ENCODE measurements around the gene CYP19A1. TPM values are rescaled to one million over a fixed set of nuclear protein-coding genes. Genes with fewer than 3 reads are reported as not detected.

The CYP19A1 gene
- total and polyA plus RNA-seq, 7 experiments from 2014 or later = 0.48 to 1.4 TPM; not detected in 5

GRCh38 chr15:51350723-51351122, 12.3 kb upstream of the CYP19A1 start:
- ChIA-PET CTCF (no interaction called here), POLR2A (no interaction called here)
- H3K27me3 Mint-ChIP-seq = peaks cover 16 to 34% (median 25%) of the 10 kb centered on the region in 5 donors
- H3K4me1 Mint-ChIP-seq = no peaks in the 10 kb centered on the region
- Histone ChIP-seq H3K27ac (ENCODE audit: low read depth, low read length) (no peak overlapping the region), H3K4me3 (ENCODE audit: low read length) (no peak overlapping the region), H3K27me3 (ENCODE audit: control insufficient read depth in 2 of 2, insufficient read depth in 2 of 2, low read length in 2 of 2) (no peaks in the 10 kb centered on the region), H3K9me3 (ENCODE audit: control insufficient read depth in 2 of 3, low read length in 3 of 3) (no peaks in the 10 kb centered on the region), H3K36me3 (ENCODE audit: control insufficient read depth in 2 of 3, insufficient read depth in 3 of 3, low read length in 3 of 3) (no peaks in the 10 kb centered on the region), H3K4me1 (ENCODE audit: control insufficient read depth in 2 of 2, insufficient read depth in 2 of 2, low read length in 2 of 2) (no peaks in the 10 kb centered on the region)
- intact Hi-C loops (cut with micrococcal nuclease) = no loop called here
- H3K4me3 Mint-ChIP-seq = no peak overlapping the region
- no peaks in the 10 kb centered on the region for H3K36me3 Mint-ChIP-seq
- DNase-seq (no peak), ATAC-seq (no peak)
- H3K9me3 Mint-ChIP-seq = peaks cover 0 to 3% (median 0%) of the 10 kb centered on the region in 11 donors
- H3K27ac Mint-ChIP-seq = no peak overlapping the region

- H3K4me3 Mint-ChIP-seq = no peak overlapping the region
These were observed 10.9 kb upstream of the CYP19A1 start for GRCh38 chr15:51349156-51349844.

GRCh38 chr15:51348688-51349087, 10.3 kb upstream of the CYP19A1 start:
- CTCF ChIA-PET = no interaction called here
- Histone ChIP-seq H3K27me3 (ENCODE audit: control insufficient read depth in 2 of 2, insufficient read depth in 2 of 2, low read length in 2 of 2) (no peaks in the 10 kb centered on the region), H3K4me3 (ENCODE audit: low read length) (no peak overlapping the region), H3K27ac (ENCODE audit: low read depth, low read length) (no peak overlapping the region), H3K9me3 (ENCODE audit: control insufficient read depth in 2 of 3, low read length in 3 of 3) (no peaks in the 10 kb centered on the region), H3K4me1 (ENCODE audit: control insufficient read depth in 2 of 2, insufficient read depth in 2 of 2, low read length in 2 of 2) (no peaks in the 10 kb centered on the region), H3K36me3 (ENCODE audit: control insufficient read depth in 2 of 3, insufficient read depth in 3 of 3, low read length in 3 of 3) (no peaks in the 10 kb centered on the region)
- no peaks in the 10 kb centered on the region for H3K36me3 Mint-ChIP-seq
- no peaks in the 10 kb centered on the region for H3K4me1 Mint-ChIP-seq
- H3K4me3 Mint-ChIP-seq = no peak overlapping the region
- peaks cover 0 to 2% (median 0%) of the 10 kb centered on the region in 11 donors for H3K9me3 Mint-ChIP-seq
- POLR2A ChIA-PET = no interaction called here
- intact Hi-C loops (cut with micrococcal nuclease) = no loop called here
- no peak for DNase-seq
- H3K27ac Mint-ChIP-seq = no peak overlapping the region
- no peak for ATAC-seq
- H3K27me3 Mint-ChIP-seq = peaks cover 10 to 30% (median 28%) of the 10 kb centered on the region in 5 donors

More at GRCh38 chr15:51349156-51349844, 10.9 kb upstream of the CYP19A1 start:
- Histone ChIP-seq H3K36me3 (ENCODE audit: control insufficient read depth in 2 of 3, insufficient read depth in 3 of 3, low read length in 3 of 3) (no peaks in the 10 kb centered on the region), H3K4me1 (ENCODE audit: control insufficient read depth in 2 of 2, insufficient read depth in 2 of 2, low read length in 2 of 2) (no peaks in the 10 kb centered on the region), H3K27me3 (ENCODE audit: control insufficient read depth in 2 of 2, insufficient read depth in 2 of 2, low read length in 2 of 2) (no peaks in the 10 kb centered on the region), H3K4me3 (ENCODE audit: low read length) (no peak overlapping the region), H3K27ac (ENCODE audit: low read depth, low read length) (no peak overlapping the region), H3K9me3 (ENCODE audit: control insufficient read depth in 2 of 3, low read length in 3 of 3) (no peaks in the 10 kb centered on the region)
- Mint-ChIP-seq H3K27ac (no peak overlapping the region), H3K4me1 (no peaks in the 10 kb centered on the region), H3K9me3 (peaks cover 0 to 2% (median 0%) of the 10 kb centered on the region in 11 donors), H3K27me3 (peaks cover 9 to 32% (median 28%) of the 10 kb centered on the region in 5 donors), H3K36me3 (no peaks in the 10 kb centered on the region)
- DNase-seq (no peak), ATAC-seq (no peak)
- intact Hi-C loops (cut with micrococcal nuclease) = no loop called here
- ChIA-PET POLR2A (no interaction called here), CTCF (no interaction called here)

DNA sequence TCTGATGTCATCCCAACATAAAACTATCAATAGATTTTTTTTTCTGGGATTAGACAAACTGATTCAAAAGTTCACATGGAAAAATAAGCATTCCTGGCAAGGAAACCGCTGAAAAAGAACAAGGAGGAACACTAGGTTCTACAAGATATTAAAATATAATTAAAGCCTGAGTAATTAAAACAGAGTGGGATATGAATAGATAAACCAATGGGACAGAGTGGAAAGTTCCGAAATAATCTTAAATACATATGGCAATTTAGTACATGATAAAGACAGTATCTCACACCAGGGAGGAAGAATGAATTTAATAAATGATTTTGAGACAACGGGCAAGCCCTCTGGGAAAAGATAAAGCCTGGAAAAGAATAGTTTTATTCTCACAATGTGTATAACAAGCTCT, 7.7 kb upstream of the CYP19A1 start:
- Mint-ChIP-seq H3K27ac (no peak overlapping the region), H3K4me3 (no peak overlapping the region), H3K9me3 (no peaks in the 10 kb centered on the region), H3K27me3 (peaks cover 17 to 39% (median 26%) of the 10 kb centered on the region in 5 donors), H3K4me1 (no peaks in the 10 kb centered on the region), H3K36me3 (no peaks in the 10 kb centered on the region)
- no peaks in the 10 kb centered on the region for H3K4me1 ChIP-seq (ENCODE audit: control insufficient read depth in 2 of 2, insufficient read depth in 2 of 2, low read length in 2 of 2)
- H3K27ac ChIP-seq (ENCODE audit: low read depth, low read length) = no peak overlapping the region
- ATAC-seq (no peak), DNase-seq (no peak)
- peaks cover 0 to 4% of the 10 kb centered on the region in 2 donors for H3K27me3 ChIP-seq (ENCODE audit: control insufficient read depth in 2 of 2, insufficient read depth in 2 of 2, low read length in 2 of 2)
- CTCF ChIA-PET = no interaction called here
- H3K9me3 ChIP-seq (ENCODE audit: control insufficient read depth in 2 of 3, low read length in 3 of 3) = no peaks in the 10 kb centered on the region
- POLR2A ChIA-PET = no interaction called here
- intact Hi-C loops (cut with micrococcal nuclease) = no loop called here
- H3K4me3 ChIP-seq (ENCODE audit: low read length) = no peak overlapping the region
- no peaks in the 10 kb centered on the region for H3K36me3 ChIP-seq (ENCODE audit: control insufficient read depth in 2 of 3, insufficient read depth in 3 of 3, low read length in 3 of 3)

- H3K4me1 ChIP-seq (ENCODE audit: control insufficient read depth in 2 of 2, insufficient read depth in 2 of 2, low read length in 2 of 2) = no peaks in the 10 kb centered on the region
- no peaks in the 10 kb centered on the region for H3K4me1 Mint-ChIP-seq
- no peak overlapping the region for H3K4me3 ChIP-seq (ENCODE audit: low read length)
- intact Hi-C loops (cut with micrococcal nuclease) = no loop called here
- no peak for ATAC-seq
- CTCF ChIA-PET = no interaction called here
- POLR2A ChIA-PET = no interaction called here
- H3K27ac Mint-ChIP-seq = no peak overlapping the region
- no peak overlapping the region for H3K4me3 Mint-ChIP-seq
- H3K27ac ChIP-seq (ENCODE audit: low read depth, low read length) = no peak overlapping the region
- no peaks in the 10 kb centered on the region for H3K36me3 ChIP-seq (ENCODE audit: control insufficient read depth in 2 of 3, insufficient read depth in 3 of 3, low read length in 3 of 3)
- no peaks in the 10 kb centered on the region for H3K9me3 ChIP-seq (ENCODE audit: control insufficient read depth in 2 of 3, low read length in 3 of 3)
- H3K36me3 Mint-ChIP-seq = no peaks in the 10 kb centered on the region
- no peak for DNase-seq
- H3K27me3 ChIP-seq (ENCODE audit: control insufficient read depth in 2 of 2, insufficient read depth in 2 of 2, low read length in 2 of 2) = peaks cover 0 to 4% of the 10 kb centered on the region in 2 donors
- H3K27me3 Mint-ChIP-seq = peaks cover 28 to 53% (median 42%) of the 10 kb centered on the region in 5 donors
- peaks cover 0 to 1% (median 0%) of the 10 kb centered on the region in 11 donors for H3K9me3 Mint-ChIP-seq
These were observed 5.1 kb upstream of the CYP19A1 start for GRCh38 chr15:51343466-51343865.

DNA sequence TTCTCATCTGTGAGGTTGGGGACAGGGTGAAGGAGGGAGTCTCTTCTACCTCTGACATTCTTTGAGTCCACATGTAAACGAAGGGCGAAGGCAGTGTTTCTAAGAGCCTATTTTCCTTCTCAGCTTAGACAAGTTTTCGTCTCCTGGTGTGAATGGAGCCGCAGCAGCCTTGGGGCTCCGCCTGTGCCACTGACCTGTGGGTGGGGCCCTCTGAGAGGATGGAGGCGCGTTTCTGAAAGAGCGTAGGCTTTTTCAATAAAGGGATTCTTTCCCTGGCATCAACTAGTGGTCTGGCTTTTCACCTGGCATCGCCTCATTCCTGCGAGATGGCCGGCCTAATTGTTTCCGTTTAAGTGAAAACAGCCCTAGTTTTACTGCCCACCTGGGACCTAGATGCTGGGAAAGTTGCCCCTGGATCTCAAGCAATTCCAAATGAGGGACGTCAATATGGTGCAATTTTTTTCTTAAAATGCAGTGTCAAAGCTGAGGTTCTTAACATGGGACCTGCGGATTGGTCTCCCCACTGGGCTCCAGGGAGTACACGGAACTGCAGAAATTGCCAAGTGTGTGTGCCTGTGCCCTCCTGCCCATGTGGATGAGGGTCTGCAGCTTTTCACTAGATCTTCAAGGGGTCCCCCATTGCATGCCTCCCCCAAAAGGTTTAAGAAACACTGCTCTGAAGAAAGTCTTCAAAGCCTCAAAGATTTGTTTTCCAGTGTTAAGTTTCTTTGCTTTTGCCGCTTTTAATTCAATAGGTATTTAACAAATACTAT, 4.0 kb upstream of the CYP19A1 start:
- DNase-seq (no peak), ATAC-seq (no peak)
- intact Hi-C loops (cut with micrococcal nuclease) = no loop called here
- Mint-ChIP-seq H3K4me3 (no peak overlapping the region), H3K36me3 (no peaks in the 10 kb centered on the region), H3K4me1 (no peaks in the 10 kb centered on the region), H3K27ac (no peak overlapping the region), H3K27me3 (peaks cover 28 to 52% (median 44%) of the 10 kb centered on the region in 5 donors), H3K9me3 (peaks cover 0 to 2% (median 0%) of the 10 kb centered on the region in 11 donors)
- Histone ChIP-seq H3K27me3 (ENCODE audit: control insufficient read depth in 2 of 2, insufficient read depth in 2 of 2, low read length in 2 of 2) (peaks cover 0 to 4% of the 10 kb centered on the region in 2 donors), H3K4me3 (ENCODE audit: low read length) (no peak overlapping the region), H3K4me1 (ENCODE audit: control insufficient read depth in 2 of 2, insufficient read depth in 2 of 2, low read length in 2 of 2) (no peaks in the 10 kb centered on the region), H3K27ac (ENCODE audit: low read depth, low read length) (no peak overlapping the region), H3K9me3 (ENCODE audit: control insufficient read depth in 2 of 3, low read length in 3 of 3) (no peaks in the 10 kb centered on the region), H3K36me3 (ENCODE audit: control insufficient read depth in 2 of 3, insufficient read depth in 3 of 3, low read length in 3 of 3) (no peaks in the 10 kb centered on the region)
- ChIA-PET CTCF (no interaction called here), POLR2A (no interaction called here)

Measured in naive thymus-derived CD4-positive, alpha-beta T cell (primary cell).